Fibroblast of skin of left biceps (primary cell): Measurements from ENCODE around the gene PSMD11.
"Not testable (repeated sequence)": the region's sequence is repeated elsewhere in the genome, so short reads cannot be mapped to it uniquely, and the experiment has no call there.

Experiments
- DNase-seq, 2 experiments: peaks; one replicate each; pipeline ENCODE4 v3.0.0-alpha.2; 2013; ENCODE audit warnings: low read depth in 2 of 2

PSMD11 gene

GRCh38 chr17:32512328-32512727, 68.0 kb downstream of the PSMD11 start:
- DNase-seq: no peak

GRCh38 chr17:32513579-32513978, 69.3 kb downstream of the PSMD11 start:
- no peak for DNase-seq

GRCh38 chr17:32514606-32515005, 70.3 kb downstream of the PSMD11 start:
- no peak for DNase-seq

GRCh38 chr17:32515677-32516383, 71.5 kb downstream of the PSMD11 start:
- no peak for DNase-seq

- DNase-seq: no peak
These were observed 72.1 kb downstream of the PSMD11 start for GRCh38 chr17:32516450-32516849.

GRCh38 chr17:32516940-32517701, 72.8 kb downstream of the PSMD11 start:
- DNase-seq: no peak

GRCh38 chr17:32517982-32518381, 73.7 kb downstream of the PSMD11 start:
- DNase-seq: no peak

- DNase-seq: no peak
These were observed 74.4 kb downstream of the PSMD11 start for GRCh38 chr17:32518646-32519227.

- no peak for DNase-seq
These were observed 75.2 kb downstream of the PSMD11 start for GRCh38 chr17:32519228-32520103.

- no peak for DNase-seq
These were observed 75.9 kb downstream of the PSMD11 start for GRCh38 chr17:32520104-32520701.

- DNase-seq: no peak
These were observed 76.6 kb downstream of the PSMD11 start for GRCh38 chr17:32520737-32521404.

GRCh38 chr17:32523017-32523680, 78.8 kb downstream of the PSMD11 start:
- no peak for DNase-seq

- DNase-seq: no peak
These were observed 79.7 kb downstream of the PSMD11 start for GRCh38 chr17:32523827-32524552.

GRCh38 chr17:32524553-32524880, 80.2 kb downstream of the PSMD11 start:
- DNase-seq: not testable (repeated sequence)

- peak; percentile 55 to 56 for DNase-seq
These were observed 80.8 kb downstream of the PSMD11 start for GRCh38 chr17:32525122-32525521.

- DNase-seq: no peak
These were observed 82.8 kb downstream of the PSMD11 start for GRCh38 chr17:32527146-32527545.

GRCh38 chr17:32528825-32529224, 84.5 kb downstream of the PSMD11 start:
- no peak for DNase-seq

GRCh38 chr17:32529604-32530003, 85.3 kb downstream of the PSMD11 start:
- DNase-seq: no peak
